ENCODE measurements around the gene PGBD4.

- TF ChIP-seq, protein P1, sequence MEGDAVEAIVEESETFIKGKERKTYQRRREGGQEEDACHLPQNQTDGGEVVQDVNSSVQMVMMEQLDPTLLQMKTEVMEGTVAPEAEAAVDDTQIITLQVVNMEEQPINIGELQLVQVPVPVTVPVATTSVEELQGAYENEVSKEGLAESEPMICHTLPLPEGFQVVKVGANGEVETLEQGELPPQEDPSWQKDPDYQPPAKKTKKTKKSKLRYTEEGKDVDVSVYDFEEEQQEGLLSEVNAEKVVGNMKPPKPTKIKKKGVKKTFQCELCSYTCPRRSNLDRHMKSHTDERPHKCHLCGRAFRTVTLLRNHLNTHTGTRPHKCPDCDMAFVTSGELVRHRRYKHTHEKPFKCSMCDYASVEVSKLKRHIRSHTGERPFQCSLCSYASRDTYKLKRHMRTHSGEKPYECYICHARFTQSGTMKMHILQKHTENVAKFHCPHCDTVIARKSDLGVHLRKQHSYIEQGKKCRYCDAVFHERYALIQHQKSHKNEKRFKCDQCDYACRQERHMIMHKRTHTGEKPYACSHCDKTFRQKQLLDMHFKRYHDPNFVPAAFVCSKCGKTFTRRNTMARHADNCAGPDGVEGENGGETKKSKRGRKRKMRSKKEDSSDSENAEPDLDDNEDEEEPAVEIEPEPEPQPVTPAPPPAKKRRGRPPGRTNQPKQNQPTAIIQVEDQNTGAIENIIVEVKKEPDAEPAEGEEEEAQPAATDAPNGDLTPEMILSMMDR (conservative IDR thresholded peaks at IDR 0.05 in 1 of 2, IDR thresholded peaks at IDR 0.05 in 1 of 2; ENCODE audit: extremely low read depth in 1 of 2, insufficient read depth in 1 of 2, low read depth in 1 of 2, low read length in 2 of 2): no peak
- TF ChIP-seq EZH2 (IDR thresholded peaks at IDR 0.05; ENCODE audit: borderline replicate concordance, low read length): no peak
Observed at GRCh38 chr15:34078900-34079299, 23.0 kb upstream of the PGBD4 start.
